ENCODE measurements around the gene PRKAG2. TPM values are rescaled to one million over a fixed set of nuclear protein-coding genes. Genes with fewer than 3 reads are reported as not detected.

PRKAG2 gene
- total RNA-seq, 2 donors from 2014 or later, result 41.3 to 51.8 TPM

- no peak overlapping the region for H3K27ac Mint-ChIP-seq
- ATAC-seq (no peak), DNase-seq (no peak)
- no peaks in the 10 kb centered on the region for H3K27me3 Mint-ChIP-seq
- H3K36me3 Mint-ChIP-seq (ENCODE audit: low read depth), result no peaks in the 10 kb centered on the region
- H3K4me1 Mint-ChIP-seq, result peaks cover 15% of the 10 kb centered on the region
- no peak overlapping the region for H3K4me3 Mint-ChIP-seq
- H3K9me3 ChIP-seq (ENCODE audit: control insufficient read depth, low read length, poor library complexity, severe bottlenecking), result no peaks in the 10 kb centered on the region
Measured at GRCh38 chr7:151730591-151730990, 146.3 kb downstream of the PRKAG2 start.

- Mint-ChIP-seq H3K4me1 (peaks cover 15% of the 10 kb centered on the region), H3K27ac (no peak overlapping the region), H3K4me3 (no peak overlapping the region), H3K27me3 (no peaks in the 10 kb centered on the region), H3K36me3 (ENCODE audit: low read depth) (no peaks in the 10 kb centered on the region)
- no peaks in the 10 kb centered on the region for H3K9me3 ChIP-seq (ENCODE audit: control insufficient read depth, low read length, poor library complexity, severe bottlenecking)
- DNase-seq (no peak), ATAC-seq (no peak)
Measured at GRCh38 chr7:151729521-151729921, 147.4 kb downstream of the PRKAG2 start.

- peaks cover 10% of the 10 kb centered on the region for H3K4me1 Mint-ChIP-seq
- H3K4me3 Mint-ChIP-seq, result no peak overlapping the region
- DNase-seq (no peak), ATAC-seq (no peak)
- no peak overlapping the region for H3K27ac Mint-ChIP-seq
- H3K27me3 Mint-ChIP-seq, result no peaks in the 10 kb centered on the region
- H3K9me3 ChIP-seq (ENCODE audit: control insufficient read depth, low read length, poor library complexity, severe bottlenecking), result no peaks in the 10 kb centered on the region
- no peaks in the 10 kb centered on the region for H3K36me3 Mint-ChIP-seq (ENCODE audit: low read depth)
Measured at GRCh38 chr7:151728746-151729145, 148.2 kb downstream of the PRKAG2 start.

GRCh38 chr7:151728286-151728660 is 148.6 kb downstream of the PRKAG2 start:
- DNase-seq (no peak), ATAC-seq (no peak)
- no peak overlapping the region for H3K27ac Mint-ChIP-seq
- H3K27me3 Mint-ChIP-seq, result no peaks in the 10 kb centered on the region
- H3K4me3 Mint-ChIP-seq, result no peak overlapping the region
- no peaks in the 10 kb centered on the region for H3K36me3 Mint-ChIP-seq (ENCODE audit: low read depth)
- no peaks in the 10 kb centered on the region for H3K9me3 ChIP-seq (ENCODE audit: control insufficient read depth, low read length, poor library complexity, severe bottlenecking)
- peaks cover 10% of the 10 kb centered on the region for H3K4me1 Mint-ChIP-seq

GRCh38 chr7:151727579-151728285 is 149.2 kb downstream of the PRKAG2 start:
- Mint-ChIP-seq H3K27ac (no peak overlapping the region), H3K27me3 (no peaks in the 10 kb centered on the region), H3K4me3 (no peak overlapping the region), H3K4me1 (peaks cover 13% of the 10 kb centered on the region), H3K36me3 (ENCODE audit: low read depth) (no peaks in the 10 kb centered on the region)
- no peaks in the 10 kb centered on the region for H3K9me3 ChIP-seq (ENCODE audit: control insufficient read depth, low read length, poor library complexity, severe bottlenecking)
- ATAC-seq (peak; percentile 53), DNase-seq (no peak)

- no peaks in the 10 kb centered on the region for H3K36me3 Mint-ChIP-seq (ENCODE audit: low read depth)
- DNase-seq, result no peak
- no peak overlapping the region for H3K4me3 Mint-ChIP-seq
- peaks cover 16% of the 10 kb centered on the region for H3K4me1 Mint-ChIP-seq
- no peaks in the 10 kb centered on the region for H3K27me3 Mint-ChIP-seq
- no peak for ATAC-seq
- no peaks in the 10 kb centered on the region for H3K9me3 ChIP-seq (ENCODE audit: control insufficient read depth, low read length, poor library complexity, severe bottlenecking)
- H3K27ac Mint-ChIP-seq, result peak overlapping the region; percentile 47
Measured at GRCh38 chr7:151726652-151727578, 150.0 kb downstream of the PRKAG2 start.

- Mint-ChIP-seq H3K27me3 (no peaks in the 10 kb centered on the region), H3K4me3 (no peak overlapping the region), H3K27ac (peak overlapping the region; percentile 47)
Measured at GRCh38 chr7:151725844-151726651, 150.9 kb downstream of the PRKAG2 start.

GRCh38 chr7:151724920-151725584 is 151.9 kb downstream of the PRKAG2 start:
- no peak overlapping the region for H3K27ac Mint-ChIP-seq
- H3K4me3 Mint-ChIP-seq, result no peak overlapping the region
- no peak for DNase-seq
- no peaks in the 10 kb centered on the region for H3K27me3 Mint-ChIP-seq
- H3K4me1 Mint-ChIP-seq, result peaks cover 19% of the 10 kb centered on the region
- no peaks in the 10 kb centered on the region for H3K36me3 Mint-ChIP-seq (ENCODE audit: low read depth)
- H3K9me3 ChIP-seq (ENCODE audit: control insufficient read depth, low read length, poor library complexity, severe bottlenecking), result no peaks in the 10 kb centered on the region
- ATAC-seq, result no peak

More at GRCh38 chr7:151725844-151726651, 150.9 kb downstream of the PRKAG2 start:
- Mint-ChIP-seq H3K4me1 (peaks cover 18% of the 10 kb centered on the region), H3K36me3 (ENCODE audit: low read depth) (no peaks in the 10 kb centered on the region)
- DNase-seq (no peak), ATAC-seq (no peak)
- no peaks in the 10 kb centered on the region for H3K9me3 ChIP-seq (ENCODE audit: control insufficient read depth, low read length, poor library complexity, severe bottlenecking)

GRCh38 chr7:151724250-151724915 is 152.5 kb downstream of the PRKAG2 start:
- Mint-ChIP-seq H3K27me3 (no peaks in the 10 kb centered on the region), H3K27ac (no peak overlapping the region), H3K4me1 (peaks cover 22% of the 10 kb centered on the region), H3K36me3 (ENCODE audit: low read depth) (no peaks in the 10 kb centered on the region), H3K4me3 (no peak overlapping the region)
- ATAC-seq (no peak), DNase-seq (no peak)
- no peaks in the 10 kb centered on the region for H3K9me3 ChIP-seq (ENCODE audit: control insufficient read depth, low read length, poor library complexity, severe bottlenecking)

GRCh38 chr7:151723321-151723720 is 153.6 kb downstream of the PRKAG2 start:
- Mint-ChIP-seq H3K27me3 (no peaks in the 10 kb centered on the region), H3K27ac (peak overlapping the region; percentile 39), H3K4me3 (no peak overlapping the region), H3K36me3 (ENCODE audit: low read depth) (no peaks in the 10 kb centered on the region), H3K4me1 (peaks cover 22% of the 10 kb centered on the region)
- DNase-seq (no peak), ATAC-seq (no peak)
- no peaks in the 10 kb centered on the region for H3K9me3 ChIP-seq (ENCODE audit: control insufficient read depth, low read length, poor library complexity, severe bottlenecking)

GRCh38 chr7:151722533-151722932 is 154.4 kb downstream of the PRKAG2 start:
- DNase-seq (no peak), ATAC-seq (no peak)
- Mint-ChIP-seq H3K4me1 (peaks cover 22% of the 10 kb centered on the region), H3K36me3 (ENCODE audit: low read depth) (no peaks in the 10 kb centered on the region), H3K27me3 (no peaks in the 10 kb centered on the region), H3K4me3 (no peak overlapping the region), H3K27ac (peak overlapping the region; percentile 39)
- no peaks in the 10 kb centered on the region for H3K9me3 ChIP-seq (ENCODE audit: control insufficient read depth, low read length, poor library complexity, severe bottlenecking)

- Mint-ChIP-seq H3K4me3 (no peak overlapping the region), H3K36me3 (ENCODE audit: low read depth) (no peaks in the 10 kb centered on the region), H3K27me3 (no peaks in the 10 kb centered on the region), H3K4me1 (peaks cover 22% of the 10 kb centered on the region), H3K27ac (no peak overlapping the region)
- no peak for ATAC-seq
- no peak for DNase-seq
- H3K9me3 ChIP-seq (ENCODE audit: control insufficient read depth, low read length, poor library complexity, severe bottlenecking), result no peaks in the 10 kb centered on the region
Measured at GRCh38 chr7:151721694-151722093, 155.2 kb downstream of the PRKAG2 start.

Measured in T-helper 17 cell (primary cell).